Natural killer cell (primary cell): ENCODE data around the gene OCIAD2. TPM values are rescaled to one million over a fixed set of nuclear protein-coding genes. Genes with fewer than 3 reads are reported as not detected.
"Not testable (repeated sequence)": the region's sequence is repeated elsewhere in the genome, so short reads cannot be mapped to it uniquely, and the experiment has no call there.

Source experiments
- ATAC-seq, 3 donors: fragments of 150-1000 bp in 2 of 3; fragments of 200-7000 bp in 1 of 3; cut with Tn5 transposase; 1 replicate in 1 of 3; 2 replicates in 2 of 3; pipeline ENCODE4 v1.10.0; 2021; ENCODE audit warnings: mild to moderate bottlenecking in 2 of 3, moderate library complexity in 2 of 3
- DNase-seq, 2 donors: peaks; one replicate each; pipeline versions ENCODE4 v3.0.0 to v3.0.0-alpha.2; 2013 to 2021; ENCODE audit warnings: mixed read lengths in 1 of 2
- H3K27ac ChIP-seq: one replicate; pipeline ENCODE4 v1.5.1; 2013; ENCODE audit warnings: mild to moderate bottlenecking, low read length
- H3K27me3 ChIP-seq: one replicate; pipeline ENCODE4 v1.6.1; 2013; ENCODE audit warnings: low read length; ENCODE audit not compliant: control insufficient read depth, insufficient read depth
- H3K36me3 ChIP-seq: one replicate; pipeline ENCODE4 v1.6.1; 2013; ENCODE audit warnings: low read length; ENCODE audit not compliant: control insufficient read depth, insufficient read depth
- H3K4me1 ChIP-seq: one replicate; pipeline ENCODE4 v1.6.1; 2013; ENCODE audit warnings: low read length; ENCODE audit not compliant: control insufficient read depth, insufficient read depth
- H3K4me3 ChIP-seq: one replicate; pipeline ENCODE4 v1.5.1; 2013; ENCODE audit warnings: low read length
- H3K9me3 ChIP-seq: one replicate; pipeline ENCODE4 v1.6.1; 2013; ENCODE audit warnings: low read length; ENCODE audit not compliant: control insufficient read depth, insufficient read depth
- H3K27ac Mint-ChIP-seq, 2 donors: one replicate each; pipeline ENCODE4 v1.8.0; 2022; ENCODE audit warnings: mild to moderate bottlenecking in 2 of 2, mixed read lengths in 2 of 2, moderate library complexity in 1 of 2
- H3K27me3 Mint-ChIP-seq, 2 donors: one replicate each; pipeline ENCODE4 v1.8.0; 2022; ENCODE audit warnings: low read depth in 2 of 2, mixed read lengths in 2 of 2
- H3K36me3 Mint-ChIP-seq: one replicate; pipeline ENCODE4 v1.8.0; 2022; ENCODE audit warnings: mixed read lengths
- H3K4me1 Mint-ChIP-seq, 2 donors: one replicate each; pipeline ENCODE4 v1.8.0; 2022; ENCODE audit warnings: mixed read lengths in 2 of 2
- H3K4me3 Mint-ChIP-seq: one replicate; pipeline ENCODE4 v1.8.0; 2022; ENCODE audit warnings: mild to moderate bottlenecking, moderate library complexity, mixed read lengths
- H3K9me3 Mint-ChIP-seq, 2 donors: one replicate each; pipeline ENCODE4 v1.8.0; 2022; ENCODE audit warnings: mixed read lengths in 2 of 2
- WGBS: methylation state at CpG from one replicate; pipeline ENCODE4 v1.1.7; 2013; ENCODE audit warnings: missing lambda C conversion rate; ENCODE audit not compliant: insufficient coverage; 5-methylcytosine and 5-hydroxymethylcytosine counted together
- intact Hi-C: fragments of 100-400 bp; cut with micrococcal nuclease; formaldehyde crosslinking; loops from one replicate; pipeline ENCODE4 v1.14.2; 2022
- total RNA-seq, 4 donors: library from RNA; stranded (reverse); fragments of 120-200 nt in 1 of 4; gene quantifications; one replicate each; pipeline versions ENCODE4 v1.2.3 to v1.2.4, GENCODE V29; 2013 to 2022
- TF ChIP-seq, protein P1 (sequence below): fragments of 200-600 bp; IDR thresholded peaks from one replicate; pipeline ENCODE4 v1.8.0; 2022; ENCODE audit warnings: antibody characterized with exemption

Gene OCIAD2
- total RNA-seq, 3 donors from 2014 or later (not counting 1 experiment from before 2014, with no cell fraction given), result 25.8 to 34.3 (median 26.1) TPM

DNA sequence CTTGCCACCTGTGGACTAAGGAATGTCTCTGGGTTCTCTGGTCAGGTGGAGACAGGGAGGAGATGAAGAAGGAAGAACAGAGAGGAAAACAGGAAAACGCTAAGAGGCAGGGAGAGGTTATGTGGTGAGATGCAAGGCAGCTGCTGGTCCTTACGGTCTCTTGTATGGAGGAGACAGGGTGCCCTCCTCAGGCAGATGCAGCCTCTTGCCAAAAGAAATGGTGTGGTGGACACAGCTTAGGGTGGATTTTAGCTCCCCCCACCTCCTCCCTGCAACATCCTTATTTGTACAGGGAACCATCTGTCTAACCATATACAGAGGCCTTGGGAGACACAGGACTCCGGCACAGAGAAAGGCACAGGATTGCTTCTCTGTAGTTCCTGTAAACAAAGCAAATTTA, 9.7 kb downstream of the OCIAD2 start:
- H3K9me3 Mint-ChIP-seq, result no peaks in the 10 kb centered on the region
- no peaks in the 10 kb centered on the region for H3K9me3 ChIP-seq

DNA sequence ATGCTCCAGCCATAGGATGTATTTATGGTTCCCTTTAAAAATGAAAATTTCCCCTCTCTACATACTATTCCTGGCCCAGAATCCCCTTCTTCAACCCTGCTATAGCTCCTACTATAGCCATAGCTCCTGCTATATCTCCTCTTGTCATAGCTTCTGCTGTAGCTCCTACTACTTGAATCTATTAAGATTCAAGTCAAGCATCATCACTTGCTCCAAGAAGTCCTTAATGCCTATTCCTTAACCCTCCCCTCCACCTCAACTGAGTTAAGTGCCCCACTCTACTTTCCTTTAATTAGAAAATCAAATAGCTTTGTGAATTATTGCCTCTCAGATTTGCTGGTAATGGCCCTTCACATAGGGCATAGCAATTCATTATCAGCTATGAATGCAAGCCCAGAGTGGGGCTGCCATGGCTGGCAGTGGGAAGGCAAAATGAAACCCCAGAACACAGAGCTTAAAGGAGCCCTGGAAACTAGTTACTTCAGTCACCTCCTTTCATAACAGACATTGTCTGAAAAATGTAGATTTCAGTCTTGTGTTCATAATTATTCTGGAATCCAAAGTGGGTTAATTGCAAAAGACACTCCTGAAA, 15.4 kb downstream of the OCIAD2 start:
- H3K4me1 ChIP-seq, result no peaks in the 10 kb centered on the region
- intact Hi-C loops, result no loop called here
- no peak overlapping the region for H3K4me3 ChIP-seq
- ATAC-seq, result no peak
- no peak overlapping the region for H3K27ac ChIP-seq
- no peaks in the 10 kb centered on the region for H3K9me3 ChIP-seq
- H3K36me3 Mint-ChIP-seq, result peaks cover 44% of the 10 kb centered on the region
- TF ChIP-seq, protein P1, sequence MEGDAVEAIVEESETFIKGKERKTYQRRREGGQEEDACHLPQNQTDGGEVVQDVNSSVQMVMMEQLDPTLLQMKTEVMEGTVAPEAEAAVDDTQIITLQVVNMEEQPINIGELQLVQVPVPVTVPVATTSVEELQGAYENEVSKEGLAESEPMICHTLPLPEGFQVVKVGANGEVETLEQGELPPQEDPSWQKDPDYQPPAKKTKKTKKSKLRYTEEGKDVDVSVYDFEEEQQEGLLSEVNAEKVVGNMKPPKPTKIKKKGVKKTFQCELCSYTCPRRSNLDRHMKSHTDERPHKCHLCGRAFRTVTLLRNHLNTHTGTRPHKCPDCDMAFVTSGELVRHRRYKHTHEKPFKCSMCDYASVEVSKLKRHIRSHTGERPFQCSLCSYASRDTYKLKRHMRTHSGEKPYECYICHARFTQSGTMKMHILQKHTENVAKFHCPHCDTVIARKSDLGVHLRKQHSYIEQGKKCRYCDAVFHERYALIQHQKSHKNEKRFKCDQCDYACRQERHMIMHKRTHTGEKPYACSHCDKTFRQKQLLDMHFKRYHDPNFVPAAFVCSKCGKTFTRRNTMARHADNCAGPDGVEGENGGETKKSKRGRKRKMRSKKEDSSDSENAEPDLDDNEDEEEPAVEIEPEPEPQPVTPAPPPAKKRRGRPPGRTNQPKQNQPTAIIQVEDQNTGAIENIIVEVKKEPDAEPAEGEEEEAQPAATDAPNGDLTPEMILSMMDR, result no peak
- H3K27me3 Mint-ChIP-seq, result no peaks in the 10 kb centered on the region
- H3K36me3 ChIP-seq, result peaks cover 42% of the 10 kb centered on the region
- H3K4me3 Mint-ChIP-seq, result no peak overlapping the region
- no peak for DNase-seq
- H3K9me3 Mint-ChIP-seq, result no peaks in the 10 kb centered on the region
- no peak overlapping the region for H3K27ac Mint-ChIP-seq
- H3K4me1 Mint-ChIP-seq, result no peaks in the 10 kb centered on the region
- no peaks in the 10 kb centered on the region for H3K27me3 ChIP-seq

More for the DNA sequence above, 9.7 kb downstream of the OCIAD2 start:
- no peaks in the 10 kb centered on the region for H3K4me1 ChIP-seq
- WGBS, result 99% methylated on average over 3 of the region's 3 CpGs
- ATAC-seq (no peak), DNase-seq (no peak)
- peaks cover 0 to 14% of the 10 kb centered on the region in 2 donors for H3K4me1 Mint-ChIP-seq
- no peaks in the 10 kb centered on the region for H3K27me3 ChIP-seq
- H3K4me3 ChIP-seq, result no peak overlapping the region
- no peak overlapping the region for H3K27ac ChIP-seq
- peaks cover 26% of the 10 kb centered on the region for H3K36me3 Mint-ChIP-seq
- H3K4me3 Mint-ChIP-seq, result no peak overlapping the region
- intact Hi-C loops, result no loop called here
- peaks cover 40% of the 10 kb centered on the region for H3K36me3 ChIP-seq
- no peaks in the 10 kb centered on the region for H3K27me3 Mint-ChIP-seq
- no peak overlapping the region for H3K27ac Mint-ChIP-seq
- TF ChIP-seq, protein P1, result no peak

DNA sequence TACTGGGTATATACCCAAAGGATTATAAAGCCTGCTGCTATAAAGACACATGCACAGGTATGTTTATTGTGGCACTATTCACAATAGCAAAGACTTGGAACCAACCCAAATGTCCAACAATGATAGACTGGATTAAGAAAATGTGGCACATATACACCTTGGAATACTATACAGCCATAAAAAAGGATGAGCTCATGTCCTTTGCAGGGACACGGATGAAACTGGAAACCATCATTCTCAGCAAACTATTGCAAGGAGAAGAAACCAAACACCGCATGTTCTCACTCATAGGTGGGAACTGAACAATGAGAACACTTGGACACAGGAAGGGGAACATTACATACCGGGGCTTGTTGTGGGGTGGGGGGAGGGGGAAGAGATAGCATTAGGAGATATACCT, 16.8 kb downstream of the OCIAD2 start:
- H3K36me3 ChIP-seq, result peaks cover 36% of the 10 kb centered on the region
- peaks cover 37% of the 10 kb centered on the region for H3K36me3 Mint-ChIP-seq
- intact Hi-C loops, result not testable (repeated sequence)

DNA sequence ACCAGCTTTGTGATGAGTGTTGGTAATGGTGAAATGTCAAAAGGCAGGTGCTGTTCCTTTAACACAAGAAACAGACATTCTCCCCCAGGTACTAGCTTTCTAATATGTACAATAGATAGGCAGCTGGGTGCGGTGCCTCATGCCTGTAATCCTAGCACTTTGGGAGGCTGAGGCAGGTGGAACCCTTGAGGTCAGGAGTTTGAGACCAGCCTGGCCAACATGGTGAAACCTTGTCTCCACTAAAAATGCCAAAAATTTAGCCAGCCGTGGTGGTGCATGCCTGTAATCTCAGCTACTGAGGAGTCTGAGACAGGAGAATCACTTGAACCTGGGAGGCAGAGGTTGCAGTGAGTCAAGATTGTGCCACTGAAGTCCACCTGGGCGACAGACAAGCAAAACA, 24.9 kb downstream of the OCIAD2 start:
- H3K36me3 Mint-ChIP-seq, ATAC-seq, H3K4me3 ChIP-seq, H3K36me3 ChIP-seq, H3K4me1 ChIP-seq, H3K27me3 ChIP-seq, H3K4me3 Mint-ChIP-seq, H3K9me3 ChIP-seq, H3K27ac ChIP-seq, DNase-seq, intact Hi-C loops, H3K27ac Mint-ChIP-seq, H3K27me3 Mint-ChIP-seq, H3K4me1 Mint-ChIP-seq, H3K9me3 Mint-ChIP-seq: not testable (repeated sequence)
- WGBS, result 95% methylated on average over 3 of the region's 3 CpGs

More for the DNA sequence above, 16.8 kb downstream of the OCIAD2 start:
- H3K27me3 ChIP-seq, H3K4me1 ChIP-seq, H3K9me3 Mint-ChIP-seq, H3K27me3 Mint-ChIP-seq, ATAC-seq, H3K27ac ChIP-seq, DNase-seq, H3K4me3 Mint-ChIP-seq, H3K27ac Mint-ChIP-seq, H3K4me1 Mint-ChIP-seq, H3K4me3 ChIP-seq, H3K9me3 ChIP-seq: not testable (repeated sequence)
- 98% methylated on average over 3 of the region's 3 CpGs for WGBS
